Occipital lobe (tissue), 2 donors: ENCODE results near the gene HAO2. TPM values are rescaled to one million over a fixed set of nuclear protein-coding genes. Genes with fewer than 3 reads are reported as not detected.
A peak's percentile ranks its signal among the peaks of the same experiment; 100 is the strongest.
"Not testable (repeated sequence)": the region's sequence is repeated elsewhere in the genome, so short reads cannot be mapped to it uniquely, and the experiment has no call there.

Experiments
- DNase-seq: peaks from one replicate; lab custom pipeline; 2025; lab: John Stamatoyannopoulos, UW
- total RNA-seq: library from RNA; depleted of rRNA; stranded (reverse); fragments of >200 nt; gene quantifications from one replicate; pipeline ENCODE4 v1.2.3, GENCODE V29; 2014

Gene HAO2
- total RNA-seq = not detected

GRCh38 chr1:119368554-119368953, at the start of gene HAO2:
Gene HAO2 (plus strand): TSS chr1:119368785. CDS start chr1:119381086, 12,301 bp downstream.
- DNase-seq = no peak

- DNase-seq = no peak
Observed at GRCh38 chr1:119320100-119320499, 48.5 kb upstream of the HAO2 start.

- DNase-seq = no peak
Observed at GRCh38 chr1:119321666-119322419, 46.7 kb upstream of the HAO2 start.

GRCh38 chr1:119323216-119323982, 45.2 kb upstream of the HAO2 start:
- DNase-seq = no peak

GRCh38 chr1:119324198-119324597, 44.4 kb upstream of the HAO2 start:
- no peak for DNase-seq

- DNase-seq = no peak
Observed at GRCh38 chr1:119326251-119326650, 42.3 kb upstream of the HAO2 start.

GRCh38 chr1:119327094-119327449, 41.5 kb upstream of the HAO2 start:
- DNase-seq = no peak

GRCh38 chr1:119327450-119328155, 41.0 kb upstream of the HAO2 start:
- DNase-seq = peak; percentile 14

- DNase-seq = no peak
Observed at GRCh38 chr1:119329541-119330461, 38.8 kb upstream of the HAO2 start.

GRCh38 chr1:119330466-119331189, 38.0 kb upstream of the HAO2 start:
- no peak for DNase-seq

- no peak for DNase-seq
Observed at GRCh38 chr1:119331190-119331515, 37.4 kb upstream of the HAO2 start.

- DNase-seq = no peak
Observed at GRCh38 chr1:119331915-119332314, 36.7 kb upstream of the HAO2 start.

GRCh38 chr1:119332622-119333021, 36.0 kb upstream of the HAO2 start:
- DNase-seq = no peak

GRCh38 chr1:119333163-119333896, 35.3 kb upstream of the HAO2 start:
- no peak for DNase-seq

- DNase-seq = not testable (repeated sequence)
Observed at GRCh38 chr1:119333897-119334250, 34.7 kb upstream of the HAO2 start.

- no peak for DNase-seq
Observed at GRCh38 chr1:119336848-119337247, 31.7 kb upstream of the HAO2 start.

GRCh38 chr1:119338004-119338403, 30.6 kb upstream of the HAO2 start:
- DNase-seq = no peak

GRCh38 chr1:119338757-119339156, 29.8 kb upstream of the HAO2 start:
- DNase-seq = no peak

GRCh38 chr1:119340861-119341261, 27.7 kb upstream of the HAO2 start:
- no peak for DNase-seq

GRCh38 chr1:119341372-119341947, 27.1 kb upstream of the HAO2 start:
- DNase-seq = no peak
